H7 (cell line): ENCODE measurements around the gene LCN12. TPM values are rescaled to one million over a fixed set of nuclear protein-coding genes. Genes with fewer than 3 reads are reported as not detected.

Source experiments
- DNase-seq: peaks from one replicate; pipeline ENCODE4 v3.0.0; 2012
- H3K27me3 ChIP-seq: 2 replicates; pipeline ENCODE4 v1.6.0; 2011; ENCODE audit warnings: mild to moderate bottlenecking, low read length; ENCODE audit not compliant: control insufficient read depth, insufficient read depth
- H3K36me3 ChIP-seq: replicated peaks from 2 replicates; pipeline ENCODE4 v1.5.1; 2011; ENCODE audit warnings: low read length; ENCODE audit not compliant: control insufficient read depth, insufficient read depth
- H3K4me3 ChIP-seq: 2 replicates; pipeline ENCODE4 v1.5.1; 2011; ENCODE audit warnings: low read depth, mild to moderate bottlenecking, control low read depth, low read length, moderate library complexity; ENCODE audit not compliant: insufficient read depth
- total RNA-seq: library from RNA; depleted of rRNA; stranded (reverse); fragments of >200 nt; shearing (Covaris generic); gene quantifications from 2 replicates; pipeline ENCODE4 v1.2.3, GENCODE V29; 2014

LCN12 gene
- total RNA-seq, 1 experiment from 2014 or later, result 0.38 TPM

DNA sequence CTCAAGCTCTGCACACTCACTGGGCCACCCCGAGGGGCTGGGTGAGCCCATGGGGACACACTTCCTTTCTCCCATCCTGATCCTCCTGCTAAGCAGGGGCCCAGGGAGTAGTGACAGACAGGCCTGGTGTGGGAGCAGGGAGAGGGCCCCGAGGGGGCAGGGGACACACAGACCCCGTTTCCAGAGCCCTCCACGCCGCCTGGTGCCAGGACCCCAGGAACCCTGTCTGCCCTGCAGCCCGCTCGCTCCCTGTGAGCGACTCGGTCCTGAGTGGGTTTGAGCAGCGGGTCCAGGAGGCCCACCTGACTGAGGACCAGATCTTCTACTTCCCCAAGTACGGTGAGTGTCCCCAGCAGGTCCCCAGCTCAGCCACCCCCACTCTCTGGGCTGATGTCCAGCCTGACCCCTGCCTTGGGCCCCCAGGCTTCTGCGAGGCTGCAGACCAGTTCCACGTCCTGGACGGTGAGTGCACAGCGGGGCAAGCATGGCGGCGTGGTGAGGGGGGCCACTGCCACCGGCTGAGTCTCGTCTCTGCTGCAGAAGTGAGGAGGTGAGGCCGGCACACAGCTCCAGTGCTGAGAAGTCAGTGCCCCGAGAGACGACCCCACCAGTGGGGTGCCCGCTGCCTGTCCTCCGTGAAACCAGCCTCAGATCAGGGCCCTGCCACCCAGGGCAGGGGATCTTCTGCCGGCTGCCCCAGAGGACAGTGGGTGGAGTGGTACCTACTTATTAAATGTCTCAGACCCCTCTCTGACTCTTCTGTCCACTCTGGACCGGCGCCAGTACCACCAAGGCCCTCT, 5.6 kb upstream of the LCN12 start:
- DNase-seq, result no peak
- peaks cover 3% of the 10 kb centered on the region; the same call in 1 of the 2 replicates for H3K36me3 ChIP-seq
- H3K4me3 ChIP-seq, result no peak overlapping the region
- H3K27me3 ChIP-seq, result no peaks in the 10 kb centered on the region

DNA sequence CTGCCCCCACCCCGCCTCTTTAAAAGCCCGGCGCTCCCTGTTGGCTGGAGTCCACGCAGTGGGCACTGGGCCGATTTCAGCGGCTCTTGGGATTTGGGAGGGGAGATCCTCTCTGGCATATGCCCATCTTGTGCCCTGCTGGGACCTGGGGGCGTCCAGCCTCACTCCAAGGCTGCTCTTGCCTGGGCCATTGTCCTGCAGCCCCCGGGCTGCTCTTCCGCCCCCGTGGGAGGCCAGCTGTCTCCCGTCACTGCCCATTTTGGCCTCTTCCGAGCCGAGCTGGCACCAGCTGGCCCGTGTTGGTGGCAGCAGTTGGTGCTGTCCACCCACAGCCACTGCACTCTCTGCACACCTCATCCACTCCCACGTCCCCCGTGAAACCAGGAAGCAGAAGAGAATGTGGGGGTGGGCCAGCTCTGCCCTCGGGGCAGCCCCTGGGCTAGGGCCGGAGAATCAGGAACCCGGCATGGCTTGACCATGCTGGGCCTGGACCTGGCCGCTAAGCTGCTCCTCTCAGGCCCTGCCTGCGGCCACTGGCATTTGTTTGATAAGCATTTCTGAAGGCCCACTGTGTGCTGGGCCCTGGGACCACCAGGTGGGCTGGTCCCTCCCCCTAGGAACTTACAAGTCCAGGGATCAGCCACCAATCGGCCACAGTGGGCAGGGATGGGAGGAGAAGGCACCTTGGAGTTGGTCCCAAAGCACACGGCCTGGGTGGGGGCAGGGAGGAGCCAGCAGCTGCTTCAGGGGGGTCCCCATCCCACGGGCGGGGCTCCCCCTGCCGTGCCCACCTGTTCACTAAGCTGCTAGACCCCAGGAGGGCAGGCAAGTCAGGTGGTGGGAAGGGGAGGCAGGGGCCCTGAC, 4.8 kb upstream of the LCN12 start:
- no peak overlapping the region for H3K4me3 ChIP-seq
- no peaks in the 10 kb centered on the region; the same call in 1 of the 2 replicates for H3K36me3 ChIP-seq
- H3K27me3 ChIP-seq, result no peaks in the 10 kb centered on the region
- no peak for DNase-seq

DNA sequence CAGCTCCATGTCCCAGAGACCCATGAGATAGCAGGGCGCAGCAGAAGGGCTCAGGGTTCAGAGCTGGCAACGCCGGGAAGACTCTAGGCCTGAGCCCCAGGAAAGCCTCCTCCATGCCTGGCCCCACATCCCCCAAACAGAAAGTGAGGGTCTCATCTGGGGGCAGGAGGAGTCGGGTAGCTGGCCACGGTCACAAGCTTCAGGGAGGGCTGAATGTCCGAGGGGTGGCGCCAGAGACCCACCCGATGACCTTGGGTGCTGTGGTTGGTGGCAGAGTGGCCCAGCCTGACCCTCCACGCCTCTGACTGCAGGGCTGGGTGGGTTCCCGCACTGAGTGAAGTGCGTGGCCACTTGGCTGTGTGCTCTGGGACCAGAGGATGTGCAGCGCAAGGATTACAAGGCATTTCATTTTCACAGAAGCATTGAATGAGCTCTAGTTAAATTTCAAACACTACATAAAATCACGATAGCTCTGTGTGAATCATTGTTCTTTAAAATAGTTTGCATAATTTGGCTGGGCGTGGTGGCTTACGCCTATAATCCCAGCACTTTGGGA, 4.0 kb upstream of the LCN12 start:
- DNase-seq, result peak; percentile 92
- H3K36me3 ChIP-seq, result no peaks in the 10 kb centered on the region
- H3K27me3 ChIP-seq, result no peaks in the 10 kb centered on the region
- no peak overlapping the region for H3K4me3 ChIP-seq

DNA sequence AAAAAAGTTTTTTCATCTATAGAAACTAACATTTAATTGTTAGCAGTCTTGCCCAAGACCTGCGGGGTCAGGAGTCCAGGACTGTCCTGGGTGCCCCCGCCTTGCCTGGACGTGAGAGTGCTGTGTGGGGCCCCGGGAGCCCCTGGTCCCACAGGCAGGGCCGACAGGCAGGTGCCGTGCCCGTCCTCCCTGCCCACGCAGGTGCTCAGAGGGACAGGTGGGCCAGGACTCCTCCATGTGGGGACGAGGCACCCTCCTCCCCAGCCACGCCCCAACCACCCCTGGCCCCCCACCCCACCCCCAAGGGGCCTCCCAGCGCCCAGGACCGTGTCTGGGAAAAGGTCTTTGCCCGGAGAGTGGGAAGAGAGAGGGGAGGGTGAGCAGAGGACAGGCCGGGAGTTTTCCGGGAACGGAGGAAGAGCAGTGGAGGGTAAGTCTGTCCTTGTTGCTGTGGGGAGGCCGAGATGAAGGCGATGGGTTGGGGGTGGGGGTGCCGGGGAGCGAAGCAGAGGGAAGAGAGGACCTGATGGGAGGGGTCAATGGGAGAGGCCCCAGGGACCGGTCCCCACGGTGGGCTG, 2.7 kb upstream of the LCN12 start:
- Histone ChIP-seq H3K36me3 (no peaks in the 10 kb centered on the region), H3K4me3 (peak overlapping the region; percentile 75), H3K27me3 (no peaks in the 10 kb centered on the region)
- DNase-seq, result no peak

DNA sequence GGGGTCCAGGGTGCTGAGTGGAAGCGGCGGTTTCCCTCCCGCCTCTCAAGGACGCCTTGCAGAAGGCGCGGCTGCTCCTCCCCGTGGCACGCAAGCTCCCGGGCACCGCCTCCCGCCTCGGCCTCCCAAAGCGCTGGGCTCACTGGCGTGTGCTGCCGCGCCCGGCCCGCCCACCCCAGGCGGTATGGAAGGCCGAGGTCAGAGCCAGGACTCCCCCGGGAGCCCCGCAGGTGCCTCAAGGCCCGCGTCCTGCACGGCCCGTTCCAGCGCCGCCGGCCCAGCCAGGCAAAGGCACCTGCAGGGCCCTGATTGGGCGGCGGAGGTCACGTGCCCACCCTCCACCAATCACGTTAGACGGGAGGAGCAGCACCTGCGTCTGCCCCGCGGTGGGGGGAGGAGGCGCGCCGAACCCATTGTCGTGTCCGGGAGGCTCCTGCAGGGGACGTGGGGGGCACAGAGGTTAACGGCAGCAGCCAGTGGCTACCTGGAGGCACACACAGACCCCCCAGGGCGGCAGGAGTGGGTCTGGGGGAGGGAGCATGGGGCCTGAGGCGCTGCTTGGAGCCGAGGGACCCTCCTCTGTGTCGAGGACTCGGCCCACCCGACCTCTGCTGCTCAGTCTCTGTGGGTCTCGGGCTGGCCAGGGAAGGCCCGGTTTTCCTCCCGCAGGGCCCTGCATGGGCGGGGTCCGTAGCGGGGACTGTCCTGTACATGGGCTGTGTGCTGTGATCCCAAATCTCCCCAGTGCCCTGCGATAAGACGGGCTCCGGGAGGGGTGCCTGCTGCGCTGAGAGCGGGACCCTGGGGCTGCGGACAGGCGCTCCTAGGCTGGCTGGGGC, 2.0 kb upstream of the LCN12 start:
- no peaks in the 10 kb centered on the region for H3K27me3 ChIP-seq
- H3K36me3 ChIP-seq, result no peaks in the 10 kb centered on the region
- peak; percentile 100 for DNase-seq
- peak overlapping the region; percentile 75 for H3K4me3 ChIP-seq

DNA sequence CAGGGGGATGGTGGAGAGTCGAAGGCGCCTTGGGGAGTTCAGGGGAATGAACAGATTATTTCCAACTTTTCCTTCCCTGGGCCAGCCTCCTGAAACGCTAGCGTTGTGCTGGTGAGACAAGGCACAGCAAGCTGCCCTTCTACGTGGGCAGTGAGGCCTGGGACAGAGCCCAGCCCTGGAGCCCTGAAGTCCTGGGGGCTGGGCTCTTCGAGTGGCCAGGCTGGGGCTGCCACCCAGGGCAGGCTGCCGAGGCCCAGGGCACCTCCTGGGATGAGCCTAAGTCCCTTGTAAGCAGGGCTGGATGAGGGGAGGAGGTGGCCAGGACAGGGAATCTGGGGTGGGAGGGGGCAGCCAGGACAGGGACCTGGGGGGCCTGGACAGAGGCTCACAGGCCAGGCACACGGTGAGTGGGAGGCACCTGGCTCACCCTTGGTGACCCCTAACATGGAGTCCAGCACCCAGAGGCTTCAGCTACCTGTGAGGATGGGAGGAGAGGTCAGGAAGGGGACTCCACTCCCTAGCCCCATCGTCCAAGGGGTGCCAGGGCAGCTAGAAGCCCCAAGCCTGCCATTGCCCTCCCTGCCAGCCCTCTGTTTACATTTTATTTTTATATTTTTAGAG, 1.3 kb upstream of the LCN12 start:
- Histone ChIP-seq H3K4me3 (peak overlapping the region; percentile 75), H3K36me3 (no peaks in the 10 kb centered on the region), H3K27me3 (no peaks in the 10 kb centered on the region)
- no peak for DNase-seq

DNA sequence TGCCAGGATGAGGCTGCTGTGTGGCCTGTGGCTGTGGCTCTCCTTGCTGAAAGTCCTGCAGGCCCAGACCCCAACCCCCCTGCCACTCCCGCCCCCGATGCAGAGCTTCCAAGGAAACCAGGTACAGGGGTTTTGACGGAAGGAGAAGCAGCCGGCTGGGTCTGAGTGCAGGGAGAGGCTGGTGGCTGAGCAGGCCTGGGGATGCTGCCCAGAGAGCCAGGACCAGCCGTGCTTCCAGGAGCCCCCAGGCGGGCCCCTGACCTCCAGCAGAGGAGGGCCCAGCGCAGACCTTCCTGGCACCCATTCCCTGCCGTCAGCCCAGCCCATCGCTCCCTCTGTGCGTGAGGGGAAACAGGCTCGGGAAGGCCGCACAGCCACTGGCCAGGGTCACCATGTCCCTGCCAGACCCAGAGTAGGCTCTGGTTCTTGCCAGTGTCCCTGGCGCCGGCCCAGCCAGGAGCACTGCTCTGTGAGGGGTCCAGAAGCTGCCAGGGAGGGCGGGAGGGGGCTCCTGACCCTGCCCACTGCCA, 313 bp downstream of the LCN12 start:
- DNase-seq, result no peak

DNA sequence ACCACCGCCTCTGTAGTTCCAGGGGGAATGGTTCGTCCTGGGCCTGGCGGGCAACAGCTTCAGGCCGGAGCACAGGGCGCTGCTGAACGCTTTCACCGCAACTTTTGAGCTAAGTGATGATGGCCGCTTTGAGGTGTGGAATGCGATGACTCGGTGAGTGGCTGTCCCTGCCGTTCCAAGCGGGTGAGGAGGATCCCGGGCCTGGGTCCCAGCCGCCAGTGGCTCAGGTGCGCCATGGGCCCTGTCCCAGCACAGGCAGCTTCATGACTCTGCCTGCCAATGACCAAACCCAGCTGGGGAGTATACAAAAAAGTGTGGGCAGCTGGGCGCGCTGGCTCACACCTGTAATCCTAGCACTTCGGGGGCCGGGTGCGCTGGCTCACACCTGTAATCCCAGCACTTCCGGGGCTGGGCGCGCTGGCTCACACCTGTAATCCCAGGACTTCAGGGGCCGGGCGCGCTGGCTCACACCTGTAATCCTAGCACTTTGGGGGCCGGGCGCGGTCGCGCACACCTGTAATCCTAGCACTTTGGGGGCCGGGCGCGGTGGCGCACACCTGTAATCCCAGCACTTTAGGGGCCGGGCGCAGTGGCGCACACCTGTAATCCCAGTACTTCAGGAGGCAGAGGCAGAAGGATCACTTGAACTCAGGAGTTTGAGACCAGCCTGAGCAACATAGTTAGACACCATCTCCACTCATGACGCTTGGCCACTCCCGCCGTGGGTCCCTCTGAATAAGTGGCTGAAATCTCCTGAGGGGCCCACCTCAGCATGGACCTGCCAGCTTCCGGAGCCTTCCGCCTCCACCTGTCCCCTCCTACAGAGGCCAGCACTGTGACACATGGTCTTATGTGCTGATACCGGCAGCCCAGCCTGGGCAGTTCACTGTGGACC, 1.1 kb downstream of the LCN12 start:
- Histone ChIP-seq H3K4me3 (no peak overlapping the region), H3K27me3 (no peaks in the 10 kb centered on the region), H3K36me3 (no peaks in the 10 kb centered on the region)
- DNase-seq, result no peak

More for the DNA sequence above, 313 bp downstream of the LCN12 start:
- Histone ChIP-seq H3K4me3 (no peak overlapping the region), H3K27me3 (no peaks in the 10 kb centered on the region), H3K36me3 (no peaks in the 10 kb centered on the region)

DNA sequence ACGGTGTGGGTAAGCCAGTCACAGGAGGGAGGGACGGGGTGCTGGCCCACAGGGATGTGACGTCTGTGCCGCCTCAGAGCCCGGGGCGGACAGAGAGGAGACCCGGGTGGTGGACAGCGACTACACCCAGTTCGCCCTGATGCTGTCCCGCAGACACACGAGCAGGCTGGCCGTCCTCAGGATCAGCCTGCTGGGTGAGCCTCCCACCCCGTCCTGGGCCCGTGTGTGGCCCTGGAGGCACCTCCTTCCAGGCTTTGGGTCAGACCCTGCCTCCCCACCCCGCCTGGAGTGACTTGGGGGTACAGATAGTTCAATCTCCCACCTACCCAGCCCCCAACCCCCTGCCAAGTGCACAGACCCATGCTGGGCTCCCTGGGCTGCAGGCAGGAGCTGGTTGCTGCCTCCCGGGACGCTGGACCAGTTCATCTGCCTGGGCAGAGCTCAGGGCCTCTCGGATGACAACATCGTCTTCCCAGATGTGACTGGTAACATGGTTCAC, 1.7 kb downstream of the LCN12 start:
- no peak for DNase-seq
- no peaks in the 10 kb centered on the region for H3K36me3 ChIP-seq
- no peak overlapping the region for H3K4me3 ChIP-seq
- H3K27me3 ChIP-seq, result no peaks in the 10 kb centered on the region

DNA sequence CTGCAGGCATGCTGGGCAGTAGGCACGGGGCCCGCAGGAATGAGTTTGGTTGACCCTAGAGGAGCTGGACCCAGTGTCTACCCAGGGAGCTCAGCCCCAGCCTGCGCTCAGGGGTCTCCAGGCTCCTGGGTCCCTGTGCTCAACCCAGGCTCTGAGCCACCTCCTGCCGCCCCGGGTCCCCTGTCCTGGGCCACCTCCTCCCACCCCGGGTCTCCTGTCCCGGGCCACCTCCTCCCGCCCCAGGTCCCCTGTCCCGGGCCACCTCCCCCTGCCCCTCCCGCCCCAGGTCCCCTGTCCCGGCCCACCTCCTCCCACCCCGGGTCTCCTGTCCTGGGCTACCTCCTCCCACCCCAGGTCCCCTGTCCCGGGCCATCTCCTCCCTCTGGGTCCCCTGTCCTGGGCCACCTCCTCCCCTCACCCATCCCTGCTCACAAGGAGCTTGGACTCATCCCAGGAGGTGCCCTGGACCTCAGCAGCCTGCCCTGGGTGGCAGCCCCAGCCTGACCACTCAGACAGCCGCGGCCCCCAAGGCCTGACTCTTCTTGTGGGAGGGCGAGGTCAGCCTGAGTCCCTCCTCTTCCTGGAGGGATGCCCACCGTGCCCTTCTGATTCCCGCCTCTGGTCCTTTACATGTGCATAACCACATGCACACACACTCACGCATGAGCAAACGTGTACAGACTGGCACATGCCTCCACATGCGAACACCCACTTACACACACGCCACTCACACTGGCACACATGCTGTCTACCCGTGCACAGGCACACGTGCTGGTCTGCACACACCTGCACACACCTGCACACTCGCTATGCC, 2.4 kb downstream of the LCN12 start:
- H3K27me3 ChIP-seq, result no peaks in the 10 kb centered on the region
- H3K4me3 ChIP-seq, result no peak overlapping the region
- DNase-seq, result no peak
- H3K36me3 ChIP-seq, result no peaks in the 10 kb centered on the region

DNA sequence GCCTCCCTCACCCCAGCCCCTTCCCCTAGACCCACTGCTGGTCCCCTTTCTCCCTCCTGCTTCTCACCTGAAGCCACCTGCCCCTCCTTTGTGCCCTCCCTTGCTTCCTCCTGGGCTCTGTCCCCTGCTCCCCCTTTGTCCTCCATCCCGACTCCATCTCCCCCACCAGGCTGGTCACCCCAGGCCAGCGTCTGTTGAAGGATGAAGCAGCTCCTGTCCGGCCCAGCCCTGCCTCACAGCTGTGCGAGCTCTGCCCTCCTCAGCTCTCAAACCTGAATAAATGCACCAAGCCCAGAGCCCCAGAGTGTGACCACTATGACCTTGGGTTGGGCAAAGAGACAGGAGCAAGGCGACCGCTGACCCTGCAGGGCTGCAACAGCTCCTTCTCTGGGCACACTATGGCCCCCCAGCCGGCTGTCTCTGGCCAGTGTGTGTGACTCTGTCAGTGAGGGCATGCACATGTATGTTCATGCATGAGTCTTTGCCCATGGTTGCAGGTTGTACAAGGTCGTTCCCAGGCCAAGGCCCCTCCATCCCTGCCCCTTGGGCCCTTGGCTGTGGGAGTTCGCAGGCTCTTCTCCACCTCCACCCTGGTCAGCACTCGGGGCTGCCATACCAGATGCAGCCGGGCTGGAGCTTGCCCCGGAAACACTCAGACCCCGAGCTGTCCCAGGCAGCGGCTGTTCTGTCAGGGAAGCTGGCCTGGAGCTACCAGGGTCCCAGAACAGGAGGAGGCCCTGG, 3.3 kb downstream of the LCN12 start:
- Histone ChIP-seq H3K36me3 (no peaks in the 10 kb centered on the region), H3K4me3 (no peak overlapping the region), H3K27me3 (no peaks in the 10 kb centered on the region)
- DNase-seq, result no peak
